H1 (cell line): ENCODE data around the gene ELFN1. TPM values are rescaled to one million over a fixed set of nuclear protein-coding genes. Genes with fewer than 3 reads are reported as not detected.

Source experiments
- E2F6 ChIP-seq: IDR thresholded peaks from 2 replicates; pipeline ENCODE4 v1.6.1; 2012; ENCODE audit warnings: inconsistent platforms
- RAD21 ChIP-seq, 2 experiments: IDR thresholded peaks in 1 of 2; conservative IDR thresholded peaks in 1 of 2; 2 replicates each; pipeline ENCODE4 v1.6.1; 2011; ENCODE audit warnings: low read depth in 2 of 2, low read length in 2 of 2, improper control_type of control experiment in 1 of 2, inconsistent platforms in 1 of 2, mild to moderate bottlenecking in 1 of 2, moderate library complexity in 1 of 2
- polyA plus RNA-seq, 7 experiments: library from polyadenylated mRNA; depleted of rRNA in 3 of 7; stranded (reverse) in 5 of 7; unstranded in 2 of 7; fragments of >200 nt in 5 of 7; fragments of 200-250 nt in 2 of 7; gene quantifications; 1 replicate in 5 of 7; 2 replicates in 1 of 7; 4 replicates in 1 of 7; pipeline versions ENCODE4 v1.2.1 to v1.2.3, GENCODE V29; 2011 to 2013; ENCODE audit warnings: missing spikeins in 2 of 7, mixed read lengths in 2 of 7
- total RNA-seq: library from RNA; stranded (reverse); fragmentation: NEBNext Ultra II Directional; extraction: Animal tissue kit (Norgen Biotek cat#: 25700); gene quantifications from 2 replicates; pipeline ENCODE4 v1.2.1, GENCODE V29; 2021

The ELFN1 gene
- total and polyA plus RNA-seq, 2 of the 8 experiments (the other 6 are each of a cell fraction or from before 2014, with no cell fraction given): 2.0 to 4.5 TPM

- TF ChIP-seq E2F6 (no peak), RAD21 (IDR thresholded peaks at IDR 0.05 in 1 of 2, conservative IDR thresholded peaks at IDR 0.05 in 1 of 2; ENCODE audit: low read depth in 2 of 2, low read length in 2 of 2) (no peak)
Measured at GRCh38 chr7:1745576-1746490, 75.8 kb downstream of the ELFN1 start (continued).
